GM23338 (cell line): ENCODE data around the gene ENOX2.

Experiments
- CREB1 ChIP-seq: fragments of 250-450 bp; sonication (Bioruptor Pico); IDR thresholded peaks from 2 replicates; pipeline ENCODE4 v1.5.0; 2020; ENCODE audit warnings: low read depth, mild to moderate bottlenecking, moderate library complexity
- POLR2AphosphoS5 ChIP-seq: IDR thresholded peaks from 2 replicates; pipeline ENCODE4 v1.6.1; 2016; ENCODE audit warnings: antibody characterized with exemption, low read depth
- TF ChIP-seq, protein P1 (sequence below), 2 experiments: fragments of 200-600 bp in 1 of 2; sonication (generic) in 1 of 2; conservative IDR thresholded peaks; 2 replicates each; pipeline versions ENCODE4 v1.5.1 to v1.6.1; 2016 to 2017; ENCODE audit warnings: antibody characterized with exemption in 2 of 2, low read depth in 2 of 2, mild to moderate bottlenecking in 2 of 2, moderate library complexity in 1 of 2

DNA sequence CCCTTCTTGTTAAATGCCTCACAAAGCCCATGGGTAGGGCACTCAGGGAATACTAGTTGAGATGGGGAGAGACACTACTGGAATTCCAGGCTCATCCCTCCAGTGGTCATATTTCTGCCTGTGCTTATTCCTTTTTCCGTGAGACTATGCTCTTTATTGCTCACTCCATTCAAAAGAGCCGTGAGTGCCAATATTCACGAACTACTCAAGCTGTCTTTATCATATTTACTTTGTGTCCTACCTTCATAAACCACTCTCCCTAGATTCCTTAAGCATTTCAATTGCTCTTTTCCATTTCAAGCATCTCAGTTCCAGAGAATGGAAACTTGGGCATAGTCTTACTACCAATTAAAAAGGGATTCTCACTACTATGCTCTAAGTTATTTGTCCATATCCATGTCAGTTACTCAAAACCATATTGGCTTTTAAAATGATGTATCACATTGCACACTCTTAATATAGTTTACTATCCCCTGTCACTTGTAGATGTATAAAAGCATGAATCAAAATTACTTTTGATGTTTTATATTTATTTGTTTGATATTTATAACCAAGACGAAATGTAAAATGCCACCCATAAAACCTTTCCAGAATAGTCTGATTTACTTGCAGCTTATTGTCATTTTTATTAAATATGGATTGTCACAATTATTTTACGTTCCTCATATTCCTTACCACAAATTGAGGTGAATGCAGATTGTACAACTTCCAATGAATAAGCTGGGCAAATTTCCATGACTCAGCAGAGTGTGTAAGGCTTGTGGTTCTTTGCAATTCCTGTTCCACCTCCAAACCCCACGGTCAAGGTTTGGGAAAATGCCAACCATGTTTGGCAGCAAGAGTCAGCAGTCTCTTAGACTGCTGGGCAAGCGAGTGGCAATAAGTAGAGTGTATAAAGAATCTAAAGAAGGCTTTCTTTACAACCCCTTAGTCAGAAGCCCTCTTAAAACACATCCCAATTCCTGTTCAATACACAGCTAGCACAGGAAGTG lies 24.4 kb downstream of the ENOX2 start:
- TF ChIP-seq, protein P1, sequence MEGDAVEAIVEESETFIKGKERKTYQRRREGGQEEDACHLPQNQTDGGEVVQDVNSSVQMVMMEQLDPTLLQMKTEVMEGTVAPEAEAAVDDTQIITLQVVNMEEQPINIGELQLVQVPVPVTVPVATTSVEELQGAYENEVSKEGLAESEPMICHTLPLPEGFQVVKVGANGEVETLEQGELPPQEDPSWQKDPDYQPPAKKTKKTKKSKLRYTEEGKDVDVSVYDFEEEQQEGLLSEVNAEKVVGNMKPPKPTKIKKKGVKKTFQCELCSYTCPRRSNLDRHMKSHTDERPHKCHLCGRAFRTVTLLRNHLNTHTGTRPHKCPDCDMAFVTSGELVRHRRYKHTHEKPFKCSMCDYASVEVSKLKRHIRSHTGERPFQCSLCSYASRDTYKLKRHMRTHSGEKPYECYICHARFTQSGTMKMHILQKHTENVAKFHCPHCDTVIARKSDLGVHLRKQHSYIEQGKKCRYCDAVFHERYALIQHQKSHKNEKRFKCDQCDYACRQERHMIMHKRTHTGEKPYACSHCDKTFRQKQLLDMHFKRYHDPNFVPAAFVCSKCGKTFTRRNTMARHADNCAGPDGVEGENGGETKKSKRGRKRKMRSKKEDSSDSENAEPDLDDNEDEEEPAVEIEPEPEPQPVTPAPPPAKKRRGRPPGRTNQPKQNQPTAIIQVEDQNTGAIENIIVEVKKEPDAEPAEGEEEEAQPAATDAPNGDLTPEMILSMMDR (conservative IDR thresholded peaks at IDR 0.05; ENCODE audit: low read depth in 2 of 2): no peak
- TF ChIP-seq POLR2AphosphoS5 (no peak), CREB1 (CRISPR knock-in tag) (no peak)
